GM15510 (cell line): ENCODE measurements around the gene STAG1.

Source experiments
- POLR2A ChIP-seq: IDR thresholded peaks from 3 replicates; pipeline ENCODE4 v1.6.1; 2011; ENCODE audit warnings: borderline replicate concordance; ENCODE audit not compliant: insufficient read length; ENCODE audit errors: extremely low read depth

Gene STAG1

GRCh38 chr3:136498919-136499447 lies 253.2 kb downstream of the STAG1 start:
- TF ChIP-seq POLR2A, result no peak

- TF ChIP-seq POLR2A, result no peak
Observed at GRCh38 chr3:136495213-136495612, 257.0 kb downstream of the STAG1 start.

GRCh38 chr3:136490646-136491405 lies 261.4 kb downstream of the STAG1 start:
- TF ChIP-seq POLR2A, result no peak

GRCh38 chr3:136485777-136486176 lies 266.4 kb downstream of the STAG1 start:
- TF ChIP-seq POLR2A, result no peak

- TF ChIP-seq POLR2A, result no peak
Observed at GRCh38 chr3:136476280-136476679, 275.9 kb downstream of the STAG1 start.

- no peak for TF ChIP-seq POLR2A
Observed at GRCh38 chr3:136473716-136474326, 278.4 kb downstream of the STAG1 start.

- TF ChIP-seq POLR2A, result no peak
Observed at GRCh38 chr3:136465296-136465695, 286.9 kb downstream of the STAG1 start.

- TF ChIP-seq POLR2A, result no peak
Observed at GRCh38 chr3:136464502-136464901, 287.7 kb downstream of the STAG1 start.

GRCh38 chr3:136463170-136463569 lies 289.0 kb downstream of the STAG1 start:
- no peak for TF ChIP-seq POLR2A

GRCh38 chr3:136457793-136458192 lies 294.4 kb downstream of the STAG1 start:
- no peak for TF ChIP-seq POLR2A

GRCh38 chr3:136456196-136456595 lies 296.0 kb downstream of the STAG1 start:
- no peak for TF ChIP-seq POLR2A

GRCh38 chr3:136444581-136444980 lies 307.6 kb downstream of the STAG1 start:
- TF ChIP-seq POLR2A, result no peak

GRCh38 chr3:136437043-136437442 lies 315.1 kb downstream of the STAG1 start:
- no peak for TF ChIP-seq POLR2A

GRCh38 chr3:136434429-136434828 lies 317.7 kb downstream of the STAG1 start:
- TF ChIP-seq POLR2A, result no peak

GRCh38 chr3:136432685-136433084 lies 319.5 kb downstream of the STAG1 start:
- TF ChIP-seq POLR2A, result no peak

GRCh38 chr3:136428167-136428566 lies 324.0 kb downstream of the STAG1 start:
- no peak for TF ChIP-seq POLR2A
